ENCODE results near the gene MCRIP1. TPM values are rescaled to one million over a fixed set of nuclear protein-coding genes. Genes with fewer than 3 reads are reported as not detected.

Gene MCRIP1
- total and polyA plus RNA-seq, 2 of the 4 experiments (the other 2 are of a cell fraction), result 56.5 to 164 TPM

- no TSS peak for BruUV-seq (replicated peaks)
Observed at GRCh38 chr17:81802048-81802758, 30.9 kb downstream of the MCRIP1 start.

More at GRCh38 chr17:81802048-81802758, 30.9 kb downstream of the MCRIP1 start:
- H3K9me1 ChIP-seq (ENCODE audit: insufficient read depth, low read length), result no peaks in the 10 kb centered on the region
- DNase-seq, result no peak
- H3K56ac ChIP-seq (ENCODE audit: extremely low read depth, insufficient read depth, low read length), result no peak overlapping the region
- H3K27ac ChIP-seq (ENCODE audit: insufficient read depth, low read length), result no peak overlapping the region
- no peak overlapping the region for H2BK20ac ChIP-seq (ENCODE audit: low read depth, low read length)
- CTCF ChIA-PET, result no interaction called here
- H4K91ac ChIP-seq (ENCODE audit: insufficient read depth, low read depth, low read length), result no peak overlapping the region
- peaks cover 8% of the 10 kb centered on the region for H3K9me3 ChIP-seq (ENCODE audit: control insufficient read depth, insufficient read depth, low read length)
- no peaks in the 10 kb centered on the region for H3K4me1 ChIP-seq (ENCODE audit: control insufficient read depth, insufficient read depth, low read length)
- H3K4me2 ChIP-seq (ENCODE audit: low read depth, low read length), result no peak overlapping the region
- no peak overlapping the region for H2AK5ac ChIP-seq (ENCODE audit: low read depth, low read length)
- H3K27me3 ChIP-seq (ENCODE audit: control insufficient read depth, insufficient read depth, low read length), result peaks cover 69% of the 10 kb centered on the region
- no peak overlapping the region for H4K8ac ChIP-seq (ENCODE audit: low read depth in 2 of 2, low read length in 2 of 2)
- no peak for TF ChIP-seq CHD1 (IDR thresholded peaks at IDR 0.05; ENCODE audit: low read depth, low read length)
- TF ChIP-seq MXI1 (IDR thresholded peaks at IDR 0.05; ENCODE audit: borderline replicate concordance, low read depth, low read length), result no peak
- no peak for TF ChIP-seq RAD21 (IDR thresholded peaks at IDR 0.05; ENCODE audit: low read length)
- no peak for TF ChIP-seq NFE2L2 (IDR thresholded peaks at IDR 0.05; ENCODE audit: low read depth, low read length)
- TF ChIP-seq MAFK (IDR thresholded peaks at IDR 0.05; ENCODE audit: low read depth, low read length), result no peak
- TF ChIP-seq CTCF (conservative IDR thresholded peaks at IDR 0.05; ENCODE audit: low read depth, low read length), result no peak
- TF ChIP-seq RFX5 (IDR thresholded peaks at IDR 0.05; ENCODE audit: low read depth, low read length), result no peak
- TF ChIP-seq ELK1 (IDR thresholded peaks at IDR 0.05; ENCODE audit: borderline replicate concordance, low read depth, low read length), result no peak
- no peak for TF ChIP-seq RCOR1 (IDR thresholded peaks at IDR 0.05; ENCODE audit: insufficient replicate concordance, low read length)
- TF ChIP-seq FOS (IDR thresholded peaks at IDR 0.05; ENCODE audit: low read depth, low read length), result no peak
- no peak for TF ChIP-seq POLR2A (IDR thresholded peaks at IDR 0.05; ENCODE audit: low read depth, low read length)
- no peak for TF ChIP-seq USF2 (IDR thresholded peaks at IDR 0.05; ENCODE audit: low read depth, low read length)
- no peak for TF ChIP-seq MAZ (IDR thresholded peaks at IDR 0.05; ENCODE audit: borderline replicate concordance, low read depth, low read length)
- TF ChIP-seq CEBPB (IDR thresholded peaks at IDR 0.05; ENCODE audit: low read depth, low read length), result no peak
- no peak overlapping the region for H3K14ac ChIP-seq (replicated peaks; ENCODE audit: low read depth, low read length)
- H2BK120ac ChIP-seq (ENCODE audit: low read depth, low read length), result no peak overlapping the region
- no peak overlapping the region for H4K5ac ChIP-seq (ENCODE audit: low read depth, low read length)
- H3K9ac ChIP-seq (ENCODE audit: low read depth, low read length), result no peak overlapping the region
- POLR2A ChIA-PET (ENCODE audit: unreplicated experiment), result no interaction called here
- no peak overlapping the region for H2BK5ac ChIP-seq (ENCODE audit: low read depth, low read length, poor library complexity, severe bottlenecking)
- H3K4ac ChIP-seq (ENCODE audit: low read depth, low read length), result no peak overlapping the region
- H3K36me3 ChIP-seq (ENCODE audit: control insufficient read depth, insufficient read depth, low read length), result no peaks in the 10 kb centered on the region
- in situ Hi-C loops (cut with MboI; ENCODE audit: low sequenced_read_pairs) (no loop called here), dilution Hi-C loops (cut with HindIII; ENCODE audit: low sequenced_read_pairs, unreplicated experiment) (no loop called here), intact Hi-C loops (cut with micrococcal nuclease) (no loop called here)
- H3K79me1 ChIP-seq (ENCODE audit: low read depth in 1 of 2, low read length in 2 of 2), result no peaks in the 10 kb centered on the region
- H3K18ac ChIP-seq (ENCODE audit: low read depth, low read length), result no peak overlapping the region
- WGBS, 2 experiments (ENCODE audit: extremely low coverage in 2 of 2, insufficient read length in 1 of 2), result no CpG with 5 or more reads among the region's 9 CpGs
- H4K20me1 ChIP-seq (ENCODE audit: insufficient read depth, low read length), result no peaks in the 10 kb centered on the region
- no peak overlapping the region for H3K23ac ChIP-seq (ENCODE audit: low read depth, low read length)
- ATAC-seq (ENCODE audit: low read depth), result no peak
- H3K4me3 ChIP-seq (ENCODE audit: insufficient read depth, low read depth, low read length), result no peak overlapping the region
- H2AK9ac ChIP-seq (replicated peaks; ENCODE audit: low read depth, low read length, poor library complexity), result no peak overlapping the region
- no peak overlapping the region for H2BK15ac ChIP-seq (ENCODE audit: low read depth, low read length)
- no peak overlapping the region for H2AFZ ChIP-seq (replicated peaks; ENCODE audit: low read length, poor library complexity)
